Spleen (tissue), 11 donors: Measurements from ENCODE around the gene CDON. TPM values are rescaled to one million over a fixed set of nuclear protein-coding genes. Genes with fewer than 3 reads are reported as not detected.

Experiments
- DNase-seq: peaks from one replicate; pipeline ENCODE4 v3.0.0-alpha.2; 2020
- H3K27ac ChIP-seq, 8 donors: fragments of 200-600 bp; sonication (generic) in 7 of 8; 1 replicate in 4 of 8; 2 replicates in 4 of 8; pipeline versions ENCODE4 v1.5.0 to v1.8.0; 2016 to 2021; ENCODE audit warnings: inconsistent platforms in 4 of 8, mild to moderate bottlenecking in 4 of 8, moderate library complexity in 1 of 8
- H3K27me3 ChIP-seq, 7 donors: fragments of 200-600 bp; sonication (generic) in 6 of 7; replicated peaks in 1 of 7; 1 replicate in 4 of 7; 2 replicates in 3 of 7; pipeline versions ENCODE4 v1.5.0 to v1.8.0; 2016 to 2021; ENCODE audit warnings: inconsistent platforms in 3 of 7, mild to moderate bottlenecking in 1 of 7
- H3K36me3 ChIP-seq, 6 donors: fragments of 200-600 bp; sonication (generic) in 5 of 6; 1 replicate in 4 of 6; 2 replicates in 2 of 6; pipeline versions ENCODE4 v1.5.0 to v1.8.0; 2016 to 2021; ENCODE audit warnings: inconsistent platforms in 2 of 6
- H3K4me1 ChIP-seq, 6 donors: fragments of 200-600 bp; sonication (generic) in 5 of 6; 1 replicate in 3 of 6; 2 replicates in 3 of 6; pipeline versions ENCODE4 v1.5.0 to v1.8.0; 2016 to 2021; ENCODE audit warnings: inconsistent platforms in 3 of 6
- H3K4me3 ChIP-seq, 8 donors: fragments of 200-600 bp; sonication (generic) in 7 of 8; 1 replicate in 4 of 8; 2 replicates in 4 of 8; pipeline versions ENCODE4 v1.5.0 to v1.8.0; 2016 to 2021; ENCODE audit warnings: inconsistent platforms in 4 of 8, mild to moderate bottlenecking in 4 of 8, moderate library complexity in 2 of 8
- H3K9me3 ChIP-seq, 8 donors: fragments of 200-600 bp; sonication (generic) in 7 of 8; 1 replicate in 4 of 8; 2 replicates in 4 of 8; pipeline versions ENCODE4 v1.5.0 to v1.8.0; 2016 to 2021; ENCODE audit warnings: inconsistent platforms in 4 of 8
- CTCF ChIP-seq, 11 experiments: fragments of 200-600 bp in 7 of 11; fragments of 450-650 bp in 4 of 11; sonication (generic) in 4 of 11; IDR thresholded peaks in 8 of 11; conservative IDR thresholded peaks in 3 of 11; 1 replicate in 7 of 11; 2 replicates in 4 of 11; pipeline versions ENCODE4 v1.4.0 to v1.8.0; 2016 to 2021; ENCODE audit warnings: antibody characterized with exemption in 11 of 11, inconsistent platforms in 4 of 11, mild to moderate bottlenecking in 1 of 11
- POLR2A ChIP-seq, 3 donors: fragments of 450-650 bp; IDR thresholded peaks; one replicate each; pipeline ENCODE4 v1.5.1; 2017; ENCODE audit warnings: antibody characterized with exemption in 3 of 3, mild to moderate bottlenecking in 1 of 3
- POLR2AphosphoS5 ChIP-seq, 3 donors: sonication (generic); formaldehyde crosslinking; IDR thresholded peaks; one replicate each; pipeline ENCODE4 v1.5.1; 2017; ENCODE audit warnings: antibody characterized with exemption in 3 of 3
- WGBS, 5 donors: extraction: QIAGEN DNeasy Blood & Tissue Kit in 3 of 5; methylation state at CpG; one replicate each; pipeline versions ENCODE4 v1.1.5 to v1.1.7; 2013 to 2018; 5-methylcytosine and 5-hydroxymethylcytosine counted together
- intact Hi-C: fragments of 100-400 bp; cut with DNase I; formaldehyde crosslinking; loops from one replicate; pipeline ENCODE4 v1.15.0; 2023; ENCODE audit warnings: low total_unique reads
- polyA plus RNA-seq, 3 donors: library from polyadenylated mRNA; stranded (reverse); fragments of 200-250 nt; gene quantifications; one replicate each; pipeline ENCODE4 v1.2.1, GENCODE V29; 2013
- total RNA-seq, 7 donors: library from RNA; depleted of rRNA in 3 of 7; stranded (reverse); fragments of >200 nt in 3 of 7; fragmentation: NEBNext Ultra II Directional in 4 of 7; extraction: Animal tissue kit (Norgen Biotek cat#: 25700) in 4 of 7; gene quantifications; one replicate each; pipeline versions ENCODE4 v1.1.0 to v1.2.1, GENCODE V29; 2016 to 2021
- donor health status: healthy with polysubstance abuse.
- donor health status: DM: no; HTN: no; CAD: no; lungs with moderate emphysema.
- donor health status: DM: no; HTN: no; CAD: no.
- donor health status: Bipolar disorder and iron deficiency.
- donor health status: healthy.
- donor health status: DM: no; HTN: no; CAD: no.
- donor health status: DM: yes; HTN: yes; CAD: no.

CDON gene
- total and polyA plus RNA-seq, 10 donors, result 0.30 to 5.3 (median 2.3) TPM

GRCh38 chr11:125924384-125925007 lies 138.2 kb downstream of the CDON start:
- H3K36me3 ChIP-seq, result no peaks in the 10 kb centered on the region
- peaks cover 0 to 4% (median 0%) of the 10 kb centered on the region in 6 donors for H3K4me1 ChIP-seq
- H3K4me3 ChIP-seq, result no peak overlapping the region
- H3K27me3 ChIP-seq, result peaks cover 0 to 39% (median 0%) of the 10 kb centered on the region in 7 donors
- intact Hi-C loops, result no loop called here
- 79 to 93% (median 88%) methylated on average over 9 of the region's 9 CpGs for WGBS, 5 donors
- no peak for DNase-seq
- TF ChIP-seq POLR2A (IDR thresholded peaks at IDR 0.05) (no peak), POLR2AphosphoS5 (IDR thresholded peaks at IDR 0.05) (no peak), CTCF (IDR thresholded peaks at IDR 0.05 in 8 of 11, conservative IDR thresholded peaks at IDR 0.05 in 3 of 11) (no peak)
- H3K27ac ChIP-seq, result no peak overlapping the region
- no peaks in the 10 kb centered on the region for H3K9me3 ChIP-seq

GRCh38 chr11:125923633-125924032 lies 139.0 kb downstream of the CDON start:
- H3K4me1 ChIP-seq, result peaks cover 0 to 4% (median 0%) of the 10 kb centered on the region in 6 donors
- H3K4me3 ChIP-seq, result no peak overlapping the region
- no peaks in the 10 kb centered on the region for H3K36me3 ChIP-seq
- no peak overlapping the region for H3K27ac ChIP-seq
- H3K27me3 ChIP-seq, result peaks cover 0 to 42% (median 0%) of the 10 kb centered on the region in 7 donors
- intact Hi-C loops, result loop anchor here (2.0 kb wide), 1 partner anchor 269 kb away; no protein-coding TSS in a partner anchor
- H3K9me3 ChIP-seq, result no peaks in the 10 kb centered on the region
- no peak for DNase-seq
- no peak for TF ChIP-seq POLR2AphosphoS5 (IDR thresholded peaks at IDR 0.05)
- TF ChIP-seq POLR2A (IDR thresholded peaks at IDR 0.05), result no peak
- no peak for TF ChIP-seq CTCF (IDR thresholded peaks at IDR 0.05 in 8 of 11, conservative IDR thresholded peaks at IDR 0.05 in 3 of 11)
- WGBS, 5 donors, result 86 to 97% (median 89%) methylated on average over 8 of the region's 8 CpGs

- no peak for TF ChIP-seq POLR2AphosphoS5 (IDR thresholded peaks at IDR 0.05)
- peak in 10 of 11 experiments; percentile 23 to 79 (median 62) for TF ChIP-seq CTCF (IDR thresholded peaks at IDR 0.05 in 8 of 11, conservative IDR thresholded peaks at IDR 0.05 in 3 of 11)
- Histone ChIP-seq H3K27ac (no peak overlapping the region), H3K4me1 (peaks cover 0 to 4% (median 0%) of the 10 kb centered on the region in 6 donors), H3K9me3 (no peaks in the 10 kb centered on the region), H3K36me3 (no peaks in the 10 kb centered on the region), H3K4me3 (no peak overlapping the region), H3K27me3 (peaks cover 0 to 47% (median 0%) of the 10 kb centered on the region in 7 donors)
- intact Hi-C loops, result loop anchor here (2.0 kb wide), 1 partner anchor 270 kb away; no protein-coding TSS in a partner anchor
- WGBS, 5 donors, result 6 to 13% (median 12%) methylated on average over 8 of the region's 8 CpGs
- DNase-seq, result no peak
Observed at GRCh38 chr11:125923012-125923579, 139.6 kb downstream of the CDON start.

- Histone ChIP-seq H3K9me3 (no peaks in the 10 kb centered on the region), H3K36me3 (no peaks in the 10 kb centered on the region), H3K27ac (no peak overlapping the region), H3K4me3 (no peak overlapping the region), H3K4me1 (peaks cover 0 to 4% (median 0%) of the 10 kb centered on the region in 6 donors), H3K27me3 (peaks cover 0 to 56% (median 0%) of the 10 kb centered on the region in 7 donors)
- no peak for TF ChIP-seq CTCF (IDR thresholded peaks at IDR 0.05 in 8 of 11, conservative IDR thresholded peaks at IDR 0.05 in 3 of 11)
- no peak for TF ChIP-seq POLR2A (IDR thresholded peaks at IDR 0.05)
- TF ChIP-seq POLR2AphosphoS5 (IDR thresholded peaks at IDR 0.05), result no peak
- intact Hi-C loops, result loop anchor here (2.0 kb wide), 1 partner anchor 271 kb away; no protein-coding TSS in a partner anchor
- DNase-seq, result no peak
- 77 to 88% (median 78%) methylated on average over 3 of the region's 3 CpGs for WGBS, 5 donors
Observed at GRCh38 chr11:125922156-125922555, 140.5 kb downstream of the CDON start.
